Panc1 (cell line): ENCODE data around the gene SRP72. TPM values are rescaled to one million over a fixed set of nuclear protein-coding genes. Genes with fewer than 3 reads are reported as not detected.
"Not testable (repeated sequence)": the region's sequence is repeated elsewhere in the genome, so short reads cannot be mapped to it uniquely, and the experiment has no call there.

Experiments used
- ATAC-seq: fragments of 200-7000 bp; cut with Tn5 transposase; 2 replicates; pipeline ENCODE4 v1.9.1; 2020; ENCODE audit warnings: mild to moderate bottlenecking, moderate library complexity
- BruUV-seq: library from RNA; stranded (reverse); fragments of 400-500 nt; replicated peaks from 2 replicates; lab custom pipeline; 2021; lab: Mats Ljungman, UMichigan
- CTCF ChIA-PET: fragments of 300-600 bp; sonication (Branson Sonifier 250); formaldehyde crosslinking; loops from one replicate; lab custom pipeline; 2022; ENCODE audit warnings: antibody characterized with exemption; lab: Charles Lee
- POLR2A ChIA-PET: fragments of 300-600 bp; sonication (Branson Sonifier 250); formaldehyde crosslinking; loops from one replicate; lab custom pipeline; 2022; ENCODE audit warnings: antibody characterized with exemption; lab: Charles Lee
- DNase-seq: peaks from one replicate; pipeline ENCODE4 v3.0.0-alpha.2; 2010; ENCODE audit warnings: low read depth, low spot score
- H3K27ac ChIP-seq: 2 replicates; pipeline ENCODE4 v1.5.1; 2011; ENCODE audit warnings: mild to moderate bottlenecking, low read length, inconsistent platforms
- H3K27me3 ChIP-seq: fragments of 200-500 bp; sonication (Bioruptor generic); 2 replicates; pipeline ENCODE4 v1.6.0; 2014; ENCODE audit warnings: low read length, inconsistent platforms; ENCODE audit not compliant: control insufficient read depth, insufficient read depth
- H3K36me3 ChIP-seq: fragments of 200-500 bp; sonication (Bioruptor generic); 2 replicates; pipeline ENCODE4 v1.5.1; 2014; ENCODE audit warnings: inconsistent platforms, mild to moderate bottlenecking, low read length, moderate library complexity; ENCODE audit not compliant: control insufficient read depth, insufficient read depth
- H3K4me1 ChIP-seq: 2 replicates; pipeline ENCODE4 v1.5.1; 2011; ENCODE audit warnings: inconsistent platforms, mild to moderate bottlenecking, low read length, moderate library complexity; ENCODE audit not compliant: control insufficient read depth, insufficient read depth
- H3K4me3 ChIP-seq, 2 experiments: 2 replicates each; pipeline ENCODE4 v1.5.1; 2011 to 2012; ENCODE audit warnings: low read depth in 2 of 2, low read length in 2 of 2, mild to moderate bottlenecking in 2 of 2, inconsistent platforms in 1 of 2, moderate library complexity in 1 of 2
- H3K9me3 ChIP-seq: fragments of 200-500 bp; sonication (Bioruptor generic); 2 replicates; pipeline ENCODE4 v1.5.1; 2014; ENCODE audit warnings: low read depth, mild to moderate bottlenecking, inconsistent platforms, low read length, moderate library complexity; ENCODE audit not compliant: control insufficient read depth, insufficient read depth
- CTCF ChIP-seq: fragments of 450-650 bp; IDR thresholded peaks from 2 replicates; pipeline ENCODE4 v1.5.1; 2017; ENCODE audit warnings: mild to moderate bottlenecking
- POLR2AphosphoS5 ChIP-seq: IDR thresholded peaks from 2 replicates; pipeline ENCODE4 v1.6.1; 2012; ENCODE audit warnings: mild to moderate bottlenecking, low read depth, low read length, moderate library complexity
- REST ChIP-seq, 2 experiments: IDR thresholded peaks; 2 replicates each; pipeline ENCODE4 v1.6.1; 2011 to 2012; ENCODE audit warnings: low read depth in 2 of 2, control low read depth in 1 of 2, low read length in 1 of 2, mild to moderate bottlenecking in 1 of 2, moderate library complexity in 1 of 2; ENCODE audit not compliant: insufficient read depth in 1 of 2
- SIN3A ChIP-seq: IDR thresholded peaks from 2 replicates; pipeline ENCODE4 v1.6.1; 2012; ENCODE audit warnings: low read depth, mild to moderate bottlenecking, low read length, moderate library complexity, borderline replicate concordance; ENCODE audit not compliant: insufficient read depth
- TCF7L2 ChIP-seq: IDR thresholded peaks from 2 replicates; pipeline ENCODE4 v1.6.1; 2011; ENCODE audit warnings: mild to moderate bottlenecking, low read depth, low read length, inconsistent platforms
- in situ Hi-C: cut with HindIII; loops from 2 replicates; pipeline ENCODE4 v1.10.0; 2016; ENCODE audit warnings: low sequenced_read_pairs, low pct_unique_long_range_greater_than_20kb
- intact Hi-C: fragments of 100-400 bp; cut with micrococcal nuclease; formaldehyde crosslinking; loops from one replicate; pipeline ENCODE4 v1.10.0; 2022; ENCODE audit not compliant: unreplicated experiment
- total RNA-seq: library from RNA; stranded (reverse); gene quantifications from one replicate; pipeline ENCODE4 v1.2.1, GENCODE V29; 2021; ENCODE audit not compliant: unreplicated experiment

The SRP72 gene
- total RNA-seq, 1 experiment from 2014 or later, result 82.4 TPM

- BruUV-seq, result no TSS peak
- in situ Hi-C loops (no loop called here), intact Hi-C loops (no loop called here)
- H3K9me3 ChIP-seq, result no peaks in the 10 kb centered on the region
- DNase-seq, result no peak
- ChIA-PET CTCF (no interaction called here), POLR2A (interaction anchor here (0.6 kb wide), 1 partner anchor 89 kb away, joined by 5 read pairs; no protein-coding TSS in a partner anchor)
- H3K4me3 ChIP-seq, result peak overlapping the region; percentile 98 to 100
- H3K4me1 ChIP-seq, result peaks cover 15% of the 10 kb centered on the region; the same call in 1 of the 2 replicates
- ATAC-seq, result peak; percentile 27
- H3K27ac ChIP-seq, result peak overlapping the region; percentile 98
- TF ChIP-seq SIN3A (no peak), TCF7L2 (no peak), CTCF (no peak), POLR2AphosphoS5 (no peak), REST (IDR thresholded peaks at IDR 0.05; ENCODE audit: insufficient read depth in 1 of 2, low read depth in 2 of 2, low read length in 1 of 2) (no peak)
- H3K36me3 ChIP-seq, result peaks cover 21% of the 10 kb centered on the region
- H3K27me3 ChIP-seq, result no peaks in the 10 kb centered on the region
Measured at GRCh38 chr4:56465599-56466295, 1.7 kb upstream of the SRP72 start.

GRCh38 chr4:56466296-56466761 is 1.1 kb upstream of the SRP72 start:
- Histone ChIP-seq H3K4me1 (peaks cover 15% of the 10 kb centered on the region; the same call in 1 of the 2 replicates), H3K4me3 (peak overlapping the region; percentile 98 to 100), H3K27ac (peak overlapping the region; percentile 98), H3K36me3 (peaks cover 25% of the 10 kb centered on the region)
- CTCF ChIA-PET, DNase-seq, BruUV-seq, intact Hi-C loops, H3K9me3 ChIP-seq, H3K27me3 ChIP-seq, in situ Hi-C loops: not testable (repeated sequence)
- peak; percentile 6; the same call in 1 of the 2 replicates for ATAC-seq
- POLR2A ChIA-PET, result interaction anchor here (0.6 kb wide), 2 partner anchors 30 to 89 kb away, joined by 5 to 9 read pairs; partner anchors contain the start of gene PAICS

GRCh38 chr4:56466910-56467283 is 520 bp upstream of the SRP72 start:
- Histone ChIP-seq H3K4me3 (peak overlapping the region; percentile 98 to 100), H3K9me3 (no peaks in the 10 kb centered on the region), H3K27ac (peak overlapping the region; percentile 98), H3K36me3 (peaks cover 27% of the 10 kb centered on the region), H3K4me1 (peaks cover 15% of the 10 kb centered on the region; the same call in 1 of the 2 replicates), H3K27me3 (no peaks in the 10 kb centered on the region)
- no TSS peak for BruUV-seq
- no peak for TF ChIP-seq POLR2AphosphoS5
- ChIA-PET POLR2A (interaction anchor here (0.5 to 0.6 kb wide), 2 partner anchors 15 to 31 kb away, joined by 4 to 9 read pairs; partner anchors contain the start of gene PAICS), CTCF (no interaction called here)
- intact Hi-C loops (no loop called here), in situ Hi-C loops (no loop called here)
- ATAC-seq (no peak), DNase-seq (no peak)
